H1 (cell line): ENCODE data around the gene CENPB. TPM values are rescaled to one million over a fixed set of nuclear protein-coding genes. Genes with fewer than 3 reads are reported as not detected.
A peak's percentile ranks its signal among the peaks of the same experiment; 100 is the strongest.

Experiments
- CTCF ChIA-PET: fragments of 300-600 bp; sonication (Branson Sonifier 250); formaldehyde crosslinking; loops from one replicate; lab custom pipeline; 2021; ENCODE audit not compliant: partially characterized antibody; lab: Charles Lee
- POLR2A ChIA-PET: fragments of 300-600 bp; sonication (Branson Sonifier 250); formaldehyde crosslinking; loops from one replicate; lab custom pipeline; 2021; ENCODE audit warnings: inconsistent platforms; ENCODE audit not compliant: partially characterized antibody; lab: Charles Lee
- DNase-seq, 2 experiments: peaks; one replicate each; pipeline versions ENCODE4 v3.0.0 to v3.0.0-alpha.2; 2010 to 2022; ENCODE audit warnings: low spot score in 2 of 2, low read depth in 1 of 2, mixed read lengths in 1 of 2
- FAIRE-seq: peaks from 2 replicates; lab custom pipeline; 2011; peaks lifted over from hg19 to GRCh38; lab: Jason Lieb, UNC
- H2AFZ ChIP-seq: 2 replicates; pipeline ENCODE4 v1.8.1; 2012; ENCODE audit warnings: low read length, inconsistent platforms
- H2AK5ac ChIP-seq: 2 replicates; pipeline ENCODE4 v1.6.1; 2013; ENCODE audit warnings: low read depth, low read length
- H2BK120ac ChIP-seq: replicated peaks from 2 replicates; pipeline ENCODE3; 2013; ENCODE audit warnings: low read depth, low read length, inconsistent platforms
- H2BK12ac ChIP-seq: 2 replicates; pipeline ENCODE4 v1.6.1; 2013; ENCODE audit warnings: low read depth, low read length
- H2BK15ac ChIP-seq: 2 replicates; pipeline ENCODE4 v1.6.1; 2013; ENCODE audit warnings: low read length
- H2BK20ac ChIP-seq: 2 replicates; pipeline ENCODE4 v1.6.1; 2013; ENCODE audit warnings: low read length
- H2BK5ac ChIP-seq: 2 replicates; pipeline ENCODE4 v1.6.1; 2013; ENCODE audit warnings: low read depth, low read length
- H3K14ac ChIP-seq: 2 replicates; pipeline ENCODE4 v1.6.1; 2013; ENCODE audit warnings: inconsistent platforms; ENCODE audit not compliant: insufficient read length
- H3K18ac ChIP-seq: 2 replicates; pipeline ENCODE4 v1.6.1; 2013; ENCODE audit warnings: low read length; ENCODE audit errors: extremely low read depth
- H3K23ac ChIP-seq: 2 replicates; pipeline ENCODE4 v1.6.1; 2013; ENCODE audit warnings: inconsistent platforms; ENCODE audit not compliant: insufficient read length
- H3K23me2 ChIP-seq: 2 replicates; pipeline ENCODE4 v1.6.1; 2013; ENCODE audit warnings: low read depth, low read length
- H3K27ac ChIP-seq: 2 replicates; pipeline ENCODE4 v1.6.1; 2011; ENCODE audit warnings: low read depth, low read length, inconsistent platforms
- H3K27me3 ChIP-seq, 4 experiments: replicated peaks in 1 of 4; 1 replicate in 1 of 4; 2 replicates in 3 of 4; pipeline versions ENCODE4 v1.6.1 to v1.8.1; 2011 to 2013; ENCODE audit warnings: low read length in 3 of 4, mild to moderate bottlenecking in 3 of 4, inconsistent platforms in 2 of 4, mixed read lengths in 2 of 4, moderate library complexity in 1 of 4; ENCODE audit not compliant: control insufficient read depth in 3 of 4, insufficient read depth in 3 of 4; ENCODE audit errors: extremely low read depth in 1 of 4
- H3K36me3 ChIP-seq, 4 experiments: 2 replicates each; pipeline versions ENCODE4 v1.6.1 to v1.8.1; 2011 to 2013; ENCODE audit warnings: mild to moderate bottlenecking in 4 of 4, low read length in 3 of 4, moderate library complexity in 2 of 4, control low read depth in 1 of 4, inconsistent platforms in 1 of 4; ENCODE audit not compliant: insufficient read depth in 4 of 4, control insufficient read depth in 2 of 4
- H3K4ac ChIP-seq: replicated peaks from 2 replicates; pipeline ENCODE3; 2013; ENCODE audit warnings: low read length, low read depth, mixed read lengths, inconsistent platforms; ENCODE audit not compliant: insufficient read length
- H3K4me1 ChIP-seq, 4 experiments: replicated peaks in 1 of 4; 1 replicate in 1 of 4; 2 replicates in 3 of 4; pipeline versions ENCODE4 v1.6.1 to v1.8.1; 2011 to 2013; ENCODE audit warnings: low read length in 3 of 4, inconsistent platforms in 2 of 4, mixed read lengths in 1 of 4; ENCODE audit not compliant: insufficient read depth in 4 of 4, control insufficient read depth in 3 of 4
- H3K4me2 ChIP-seq, 2 experiments: 2 replicates each; pipeline versions ENCODE4 v1.6.1 to v1.8.1; 2011 to 2013; ENCODE audit warnings: low read depth in 2 of 2, low read length in 2 of 2, control low read depth in 1 of 2, inconsistent platforms in 1 of 2, mild to moderate bottlenecking in 1 of 2; ENCODE audit not compliant: insufficient read depth in 1 of 2
- H3K4me3 ChIP-seq, 4 experiments: fragments of 200-600, 300-600 bp in 1 of 4; sonication (generic), shearing (Covaris generic), sonication (Bioruptor Twin) in 1 of 4; 2 replicates each; pipeline versions ENCODE4 v1.5.1 to v1.8.1; 2011 to 2016; ENCODE audit warnings: low read length in 4 of 4, low read depth in 3 of 4, control low read depth in 2 of 4, inconsistent platforms in 2 of 4, mild to moderate bottlenecking in 2 of 4, mixed read lengths in 1 of 4, moderate library complexity in 1 of 4; ENCODE audit not compliant: insufficient read depth in 2 of 4; ENCODE audit errors: extremely low read depth in 1 of 4
- H3K56ac ChIP-seq: replicated peaks from 2 replicates; pipeline ENCODE3; 2013; ENCODE audit warnings: low read depth, mild to moderate bottlenecking, mixed read lengths, low read length, inconsistent platforms; ENCODE audit not compliant: insufficient read length
- H3K79me1 ChIP-seq: 2 replicates; pipeline ENCODE4 v1.6.1; 2013; ENCODE audit warnings: low read depth, low read length, control low read depth
- H3K79me2 ChIP-seq, 2 experiments: 2 replicates each; pipeline versions ENCODE4 v1.6.1 to v1.8.1; 2012 to 2013; ENCODE audit warnings: low read length in 2 of 2, mild to moderate bottlenecking in 2 of 2, inconsistent platforms in 1 of 2; ENCODE audit not compliant: insufficient read depth in 2 of 2, control insufficient read depth in 1 of 2
- H3K9ac ChIP-seq, 4 experiments: replicated peaks in 1 of 4; 1 replicate in 1 of 4; 2 replicates in 3 of 4; pipeline versions ENCODE4 v1.6.1 to v1.8.1; 2011 to 2013; ENCODE audit warnings: low read depth in 3 of 4, low read length in 3 of 4, control low read depth in 2 of 4, mild to moderate bottlenecking in 2 of 4, moderate library complexity in 2 of 4, inconsistent platforms in 1 of 4; ENCODE audit errors: extremely low read depth in 1 of 4
- H3K9me3 ChIP-seq, 2 experiments: 2 replicates each; pipeline versions ENCODE4 v1.6.1 to v1.8.1; 2012 to 2013; ENCODE audit warnings: mild to moderate bottlenecking in 2 of 2, moderate library complexity in 2 of 2, control low read depth in 1 of 2, inconsistent platforms in 1 of 2, low read depth in 1 of 2, low read length in 1 of 2, mixed read lengths in 1 of 2; ENCODE audit not compliant: insufficient read depth in 2 of 2
- H4K20me1 ChIP-seq, 2 experiments: replicated peaks in 1 of 2; 2 replicates each; pipeline versions ENCODE3 to v1.8.1; 2011 to 2013; ENCODE audit warnings: inconsistent platforms in 2 of 2, low read length in 2 of 2, mild to moderate bottlenecking in 1 of 2; ENCODE audit not compliant: insufficient read depth in 2 of 2, control insufficient read depth in 1 of 2
- H4K5ac ChIP-seq: 2 replicates; pipeline ENCODE4 v1.6.1; 2013; ENCODE audit warnings: low read length, low read depth, mixed read lengths, inconsistent platforms; ENCODE audit not compliant: insufficient read length
- H4K8ac ChIP-seq: 2 replicates; pipeline ENCODE4 v1.8.0; 2013; ENCODE audit warnings: mild to moderate bottlenecking, moderate library complexity, low read length, inconsistent platforms; ENCODE audit not compliant: insufficient read depth; ENCODE audit errors: extremely low read depth
- H4K91ac ChIP-seq: replicated peaks from 2 replicates; pipeline ENCODE3; 2013; ENCODE audit warnings: low read length, mixed read lengths, inconsistent platforms; ENCODE audit not compliant: insufficient read length
- CBX5 ChIP-seq: fragments of 300-800, 300-1000 bp; sonication (generic); IDR thresholded peaks from 2 replicates; pipeline ENCODE4 v1.7.1; 2016; ENCODE audit warnings: antibody characterized with exemption, low read length, low read depth
- CBX8 ChIP-seq: fragments of 300-800, 300-1000 bp; sonication (generic); IDR thresholded peaks from 2 replicates; pipeline ENCODE4 v1.7.1; 2016; ENCODE audit warnings: low read depth, low read length, borderline replicate concordance
- KDM4A ChIP-seq: IDR thresholded peaks from one replicate; pipeline ENCODE4 v1.7.1; 2012; ENCODE audit warnings: low read depth, mild to moderate bottlenecking, moderate library complexity, low read length, inconsistent platforms; ENCODE audit not compliant: severe bottlenecking
- MAFK ChIP-seq: IDR thresholded peaks from 2 replicates; pipeline ENCODE4 v1.6.1; 2012; ENCODE audit warnings: low read depth, mild to moderate bottlenecking, improper control_type of control experiment, low read length
- POU5F1 ChIP-seq: IDR thresholded peaks from 2 replicates; pipeline ENCODE4 v1.6.1; 2011; ENCODE audit warnings: low read depth, mild to moderate bottlenecking, low read length, moderate library complexity
- RBBP5 ChIP-seq: IDR thresholded peaks from 2 replicates; pipeline ENCODE4 v1.7.1; 2012; ENCODE audit warnings: low read depth, mild to moderate bottlenecking, inconsistent platforms, low read length, moderate library complexity, borderline replicate concordance
- SAP30 ChIP-seq: fragments of 300-600 bp; sonication (generic); IDR thresholded peaks from 2 replicates; pipeline ENCODE4 v1.7.1; 2012; ENCODE audit warnings: low read length, moderate library complexity, mild to moderate bottlenecking, inconsistent platforms; ENCODE audit not compliant: insufficient read depth, insufficient replicate concordance
- SIN3A ChIP-seq, 2 experiments: IDR thresholded peaks in 1 of 2; conservative IDR thresholded peaks in 1 of 2; 2 replicates each; pipeline ENCODE4 v1.6.1; 2011 to 2012; ENCODE audit warnings: low read length in 2 of 2, improper control_type of control experiment in 1 of 2, low read depth in 1 of 2, mild to moderate bottlenecking in 1 of 2
- SIX5 ChIP-seq: IDR thresholded peaks from 2 replicates; pipeline ENCODE4 v1.6.1; 2011; ENCODE audit warnings: mild to moderate bottlenecking, low read depth, low read length
- SP1 ChIP-seq: IDR thresholded peaks from 2 replicates; pipeline ENCODE4 v1.6.1; 2011; ENCODE audit warnings: low read depth, low read length
- ZNF274 ChIP-seq: IDR thresholded peaks from 2 replicates; pipeline ENCODE4 v1.7.0; 2012; ENCODE audit warnings: low read length, borderline replicate concordance; ENCODE audit errors: extremely low read depth
- whole genome bisulfite sequencing, 2 experiments: shearing (Covaris generic) in 1 of 2; methylation state at CpG; one replicate each; pipeline versions ENCODE4 v1.1.6 to v1.1.7; 2013 to 2015; ENCODE audit warnings: low lambda C conversion rate in 2 of 2, mixed read lengths in 2 of 2, inconsistent platforms in 1 of 2, low coverage in 1 of 2, missing lambda C conversion rate in 1 of 2; ENCODE audit not compliant: insufficient replicate concordance in 2 of 2, insufficient coverage in 1 of 2, insufficient read length in 1 of 2; ENCODE audit errors: extremely low coverage in 1 of 2, missing lambda C conversion rate in 1 of 2; 5-methylcytosine and 5-hydroxymethylcytosine counted together
- polyA plus RNA-seq, 7 experiments: library from polyadenylated mRNA; depleted of rRNA in 3 of 7; stranded (reverse) in 5 of 7; unstranded in 2 of 7; fragments of >200 nt in 5 of 7; fragments of 200-250 nt in 2 of 7; gene quantifications; 1 replicate in 5 of 7; 2 replicates in 1 of 7; 4 replicates in 1 of 7; pipeline versions ENCODE4 v1.2.1 to v1.2.3, GENCODE V29; 2011 to 2013; ENCODE audit warnings: missing spikeins in 2 of 7, mixed read lengths in 2 of 7
- total RNA-seq: library from RNA; stranded (reverse); fragmentation: NEBNext Ultra II Directional; extraction: Animal tissue kit (Norgen Biotek cat#: 25700); gene quantifications from 2 replicates; pipeline ENCODE4 v1.2.1, GENCODE V29; 2021

The CENPB gene
- total and polyA plus RNA-seq, 2 of the 8 experiments (the other 6 are each of a cell fraction or from before 2014, with no cell fraction given) = 17.7 to 51.6 TPM

- no peak for DNase-seq
- no peak overlapping the region for H3K23ac ChIP-seq
- no peak overlapping the region; the same call in 1 of the 2 replicates for H4K8ac ChIP-seq
- peak overlapping the region in 2 of 4 experiments; percentile 15 to 42; a peak in 3 of 8 replicates for H3K4me3 ChIP-seq
- H2BK12ac ChIP-seq = peak overlapping the region; percentile 13; the same call in 1 of the 2 replicates
- peak overlapping the region; percentile 6 for H3K18ac ChIP-seq
- ChIA-PET CTCF (interaction anchor here (0.6 to 3.7 kb wide), 8 partner anchors 13 to 271 kb away, joined by 3 to 29 read pairs (median 3); partner anchors contain the start of gene CENPB), POLR2A (interaction anchor here (1.0 to 2.9 kb wide), 15 partner anchors 9 to 123 kb away, joined by 3 to 29 read pairs (median 6); partner anchors contain the start of genes ADISSP, AP5S1, CENPB and PANK2)
- H3K4me1 ChIP-seq = peaks cover 5 to 35% (median 28%) of the 10 kb centered on the region in 4 experiments
- no peak overlapping the region for H3K56ac ChIP-seq
- H3K9me3 ChIP-seq = no peaks in the 10 kb centered on the region
- FAIRE-seq = peak; percentile 84
- no peaks in the 10 kb centered on the region; the same call in 1 of the 2 replicates for H3K79me1 ChIP-seq
- H2AK5ac ChIP-seq = no peak overlapping the region
- H4K5ac ChIP-seq = peak overlapping the region; percentile 30
- peaks cover 4 to 35% (median 30%) of the 10 kb centered on the region in 4 experiments for H3K36me3 ChIP-seq
- no peak overlapping the region; the same call in 1 of the 2 replicates for H2BK15ac ChIP-seq
- H3K27ac ChIP-seq = peak overlapping the region; percentile 71; the same call in 1 of the 2 replicates
- no peak overlapping the region for H3K14ac ChIP-seq
- H3K27me3 ChIP-seq = no peaks in the 10 kb centered on the region
- peak overlapping the region; percentile 52 to 82 for H3K4me2 ChIP-seq
- H4K20me1 ChIP-seq = peaks cover 3% of the 10 kb centered on the region in 2 experiments
- H3K4ac ChIP-seq = peak overlapping the region; percentile 30
- H2BK5ac ChIP-seq = peak overlapping the region; percentile 62; the same call in 1 of the 2 replicates
- H3K23me2 ChIP-seq = peaks cover 9% of the 10 kb centered on the region; the same call in 1 of the 2 replicates
- H2BK20ac ChIP-seq = 0 out of 2 replicates have a peak overlapping the region, but pooled peaks have one; percentile 2
- H3K9ac ChIP-seq = peak overlapping the region in 1 of 4 experiments; percentile 9; a peak in 3 of 7 replicates
- WGBS, 2 experiments = 59% methylated on average over 18 of the region's 18 CpGs; no CpG with 5 or more reads in 1 of the 2 experiments
- no peaks in the 10 kb centered on the region; a peak in 1 of 4 replicates for H3K79me2 ChIP-seq
- no peak overlapping the region for H2AFZ ChIP-seq
- no peak overlapping the region for H4K91ac ChIP-seq
- no peak overlapping the region for H2BK120ac ChIP-seq
- TF ChIP-seq SIX5 (no peak), ZNF274 (no peak), RBBP5 (no peak), SAP30 (no peak), POU5F1 (no peak), SIN3A (conservative IDR thresholded peaks at IDR 0.05 in 1 of 2, IDR thresholded peaks at IDR 0.05 in 1 of 2; ENCODE audit: low read depth in 1 of 2, low read length in 2 of 2) (0 out of 4 replicates have a peak, but pooled peaks of 1 of the 2 experiments have one; percentile 20), MAFK (no peak), KDM4A (no peak), CBX8 (no peak), CBX5 (no peak), SP1 (peak; percentile 29; the same call in 1 of the 2 replicates)
Observed at GRCh38 chr20:3800256-3800877, 13.8 kb upstream of the CENPB start.
